Astrocyte (in vitro differentiated cells and primary cell): ENCODE data around the gene DZIP3.

Source experiments
- EZH2 ChIP-seq: IDR thresholded peaks from 2 replicates; pipeline ENCODE4 v1.6.1; 2012; ENCODE audit warnings: mild to moderate bottlenecking, low read length, inconsistent platforms; ENCODE audit not compliant: insufficient read depth
- TF ChIP-seq, protein P1 (sequence below): IDR thresholded peaks from 2 replicates; pipeline ENCODE4 v1.5.1; 2011; ENCODE audit warnings: low read depth, mild to moderate bottlenecking, inconsistent platforms, low read length, moderate library complexity; ENCODE audit not compliant: insufficient read depth

DNA sequence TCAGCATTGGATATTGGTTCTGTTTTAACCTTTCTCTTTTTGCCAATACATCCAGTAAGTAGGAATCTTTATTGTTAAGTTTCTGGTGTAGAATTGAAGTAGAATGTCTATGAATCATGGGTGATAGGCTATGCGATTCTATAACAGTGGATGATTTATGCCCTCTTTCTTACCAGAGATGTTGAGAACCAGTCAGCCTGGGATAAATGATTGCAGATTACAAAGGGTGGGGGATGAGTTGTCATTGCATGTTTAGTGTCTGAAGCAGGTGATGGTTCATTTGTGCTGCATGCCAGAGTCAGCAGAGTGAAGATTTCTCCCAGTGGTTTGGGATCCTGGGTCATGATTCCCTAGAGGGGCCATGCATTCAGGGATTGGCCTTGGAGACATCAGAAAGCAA is 153.4 kb downstream of the DZIP3 start:
- TF ChIP-seq, protein P1, sequence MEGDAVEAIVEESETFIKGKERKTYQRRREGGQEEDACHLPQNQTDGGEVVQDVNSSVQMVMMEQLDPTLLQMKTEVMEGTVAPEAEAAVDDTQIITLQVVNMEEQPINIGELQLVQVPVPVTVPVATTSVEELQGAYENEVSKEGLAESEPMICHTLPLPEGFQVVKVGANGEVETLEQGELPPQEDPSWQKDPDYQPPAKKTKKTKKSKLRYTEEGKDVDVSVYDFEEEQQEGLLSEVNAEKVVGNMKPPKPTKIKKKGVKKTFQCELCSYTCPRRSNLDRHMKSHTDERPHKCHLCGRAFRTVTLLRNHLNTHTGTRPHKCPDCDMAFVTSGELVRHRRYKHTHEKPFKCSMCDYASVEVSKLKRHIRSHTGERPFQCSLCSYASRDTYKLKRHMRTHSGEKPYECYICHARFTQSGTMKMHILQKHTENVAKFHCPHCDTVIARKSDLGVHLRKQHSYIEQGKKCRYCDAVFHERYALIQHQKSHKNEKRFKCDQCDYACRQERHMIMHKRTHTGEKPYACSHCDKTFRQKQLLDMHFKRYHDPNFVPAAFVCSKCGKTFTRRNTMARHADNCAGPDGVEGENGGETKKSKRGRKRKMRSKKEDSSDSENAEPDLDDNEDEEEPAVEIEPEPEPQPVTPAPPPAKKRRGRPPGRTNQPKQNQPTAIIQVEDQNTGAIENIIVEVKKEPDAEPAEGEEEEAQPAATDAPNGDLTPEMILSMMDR: no peak
- TF ChIP-seq EZH2: no peak
